Measurements from ENCODE around the gene NR0B1.

NR0B1 gene

DNA sequence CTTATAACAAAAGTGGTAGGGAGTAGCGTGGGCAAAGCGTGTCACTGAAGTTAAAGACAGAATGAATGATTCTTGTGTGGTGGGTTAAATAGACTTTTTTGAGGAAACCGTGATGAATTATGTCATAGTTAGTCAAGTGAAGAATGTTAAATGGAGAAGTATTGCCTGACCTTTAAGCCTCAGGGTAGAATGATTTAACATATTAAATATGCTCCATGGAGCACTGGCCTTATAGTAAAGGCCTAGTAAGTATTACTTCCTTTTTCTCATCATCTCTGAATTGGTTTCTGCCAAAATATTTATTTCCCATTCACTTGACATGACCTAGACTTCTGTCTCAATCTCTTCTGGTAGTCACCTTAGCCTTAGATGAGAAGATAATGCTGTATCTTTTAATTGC is 38.6 kb downstream of the NR0B1 start:
- DNase-seq: no peak

- DNase-seq: no peak
Measured at GRCh38 chrX:30262763-30263162, 46.4 kb downstream of the NR0B1 start.

GRCh38 chrX:30261012-30261411 is 48.2 kb downstream of the NR0B1 start:
- DNase-seq: no peak

GRCh38 chrX:30259927-30260326 is 49.3 kb downstream of the NR0B1 start:
- no peak for DNase-seq

All from effector CD4-positive, alpha-beta T cell (primary cell).